OCI-LY1 (cell line): ENCODE data around the gene CDC14B.
"Not testable (repeated sequence)": the region's sequence is repeated elsewhere in the genome, so short reads cannot be mapped to it uniquely, and the experiment has no call there.

Experiments used
- H2AFZ ChIP-seq: fragments of 200-600 bp; sonication (generic), shearing (Covaris generic); 2 replicates; pipeline ENCODE4 v1.6.0; 2014; ENCODE audit warnings: antibody characterized with exemption, mild to moderate bottlenecking, low read length
- H3F3A ChIP-seq: fragments of 200-600 bp; sonication (generic), shearing (Covaris generic); 2 replicates; pipeline ENCODE4 v1.6.0; 2014; ENCODE audit warnings: mild to moderate bottlenecking, antibody characterized with exemption, low read length, moderate library complexity; ENCODE audit not compliant: insufficient read depth
- H3K27ac ChIP-seq: fragments of 200-600 bp; sonication (generic); 2 replicates; pipeline ENCODE4 v1.5.1; 2014; ENCODE audit warnings: low read length, mixed run types, mild to moderate bottlenecking, low read depth; ENCODE audit not compliant: poor library complexity, severe bottlenecking
- H3K27me3 ChIP-seq: fragments of 200-600 bp; sonication (generic); 2 replicates; pipeline ENCODE4 v1.6.0; 2014; ENCODE audit warnings: antibody characterized with exemption, mild to moderate bottlenecking, low read length, moderate library complexity; ENCODE audit not compliant: insufficient read depth
- H3K36me3 ChIP-seq: fragments of 200-600 bp; sonication (generic); 2 replicates; pipeline ENCODE4 v1.6.1; 2014; ENCODE audit warnings: mild to moderate bottlenecking, antibody characterized with exemption, low read length, moderate library complexity, mixed read lengths; ENCODE audit not compliant: insufficient read depth
- H3K4me1 ChIP-seq: fragments of 200-600 bp; sonication (generic); 2 replicates; pipeline ENCODE4 v1.5.1; 2014; ENCODE audit warnings: mild to moderate bottlenecking, low read length, moderate library complexity; ENCODE audit not compliant: insufficient read depth, severe bottlenecking
- H3K4me2 ChIP-seq: fragments of 200-600 bp; sonication (generic), shearing (Covaris generic); 2 replicates; pipeline ENCODE4 v1.6.1; 2014; ENCODE audit warnings: low read length
- H3K4me3 ChIP-seq: fragments of 200-600 bp; sonication (generic); 2 replicates; pipeline ENCODE4 v1.5.1; 2014; ENCODE audit warnings: low read length, low read depth, mild to moderate bottlenecking, mixed read lengths; ENCODE audit not compliant: poor library complexity, severe bottlenecking
- H3K79me2 ChIP-seq: fragments of 200-600 bp; shearing (Covaris generic); 2 replicates; pipeline ENCODE4 v1.6.1; 2016; ENCODE audit warnings: mixed run types, low read length, mixed read lengths; ENCODE audit not compliant: insufficient read depth
- H3K9ac ChIP-seq: fragments of 200-600 bp; sonication (generic), shearing (Covaris generic); 2 replicates; pipeline ENCODE4 v1.6.1; 2014; ENCODE audit warnings: mild to moderate bottlenecking, low read length, mixed read lengths
- H3K9me2 ChIP-seq: fragments of 200-600 bp; sonication (generic), shearing (Covaris generic); 2 replicates; pipeline ENCODE4 v1.6.1; 2014; ENCODE audit warnings: low read depth, mild to moderate bottlenecking, low read length, mixed read lengths
- H3K9me3 ChIP-seq: fragments of 200-600 bp; shearing (Covaris generic); 2 replicates; pipeline ENCODE4 v1.6.1; 2014; ENCODE audit warnings: low read length, mixed read lengths
- H4K20me1 ChIP-seq: fragments of 200-600 bp; sonication (generic), shearing (Covaris generic); 2 replicates; pipeline ENCODE4 v1.6.0; 2016; ENCODE audit warnings: mild to moderate bottlenecking, low read length; ENCODE audit not compliant: insufficient read depth
- EZH2 ChIP-seq: fragments of 200-600 bp; sonication (generic), shearing (Covaris generic); IDR thresholded peaks from 2 replicates; pipeline ENCODE4 v1.8.0; 2017; ENCODE audit warnings: borderline replicate concordance, mixed run types, mild to moderate bottlenecking, antibody characterized with exemption, low read length, moderate library complexity, mixed read lengths
- TF ChIP-seq, protein P1 (sequence below): fragments of 200-600 bp; sonication (generic), shearing (Covaris generic); IDR thresholded peaks from 2 replicates; pipeline ENCODE4 v1.5.1; 2017; ENCODE audit warnings: mild to moderate bottlenecking, antibody characterized with exemption, low read length, moderate library complexity, mixed read lengths

The CDC14B gene

GRCh38 chr9:96636368-96636767, 16.7 kb upstream of the CDC14B start:
- Histone ChIP-seq H3K79me2 (no peaks in the 10 kb centered on the region), H2AFZ (no peak overlapping the region), H4K20me1 (no peaks in the 10 kb centered on the region), H3K4me1 (no peaks in the 10 kb centered on the region), H3K36me3 (no peaks in the 10 kb centered on the region), H3K4me2 (no peak overlapping the region), H3K9ac (no peak overlapping the region), H3K9me3 (no peaks in the 10 kb centered on the region), H3F3A (no peaks in the 10 kb centered on the region), H3K9me2 (no peaks in the 10 kb centered on the region), H3K27me3 (no peaks in the 10 kb centered on the region), H3K4me3 (no peak overlapping the region), H3K27ac (no peak overlapping the region)
- no peak for TF ChIP-seq EZH2
- TF ChIP-seq, protein P1, sequence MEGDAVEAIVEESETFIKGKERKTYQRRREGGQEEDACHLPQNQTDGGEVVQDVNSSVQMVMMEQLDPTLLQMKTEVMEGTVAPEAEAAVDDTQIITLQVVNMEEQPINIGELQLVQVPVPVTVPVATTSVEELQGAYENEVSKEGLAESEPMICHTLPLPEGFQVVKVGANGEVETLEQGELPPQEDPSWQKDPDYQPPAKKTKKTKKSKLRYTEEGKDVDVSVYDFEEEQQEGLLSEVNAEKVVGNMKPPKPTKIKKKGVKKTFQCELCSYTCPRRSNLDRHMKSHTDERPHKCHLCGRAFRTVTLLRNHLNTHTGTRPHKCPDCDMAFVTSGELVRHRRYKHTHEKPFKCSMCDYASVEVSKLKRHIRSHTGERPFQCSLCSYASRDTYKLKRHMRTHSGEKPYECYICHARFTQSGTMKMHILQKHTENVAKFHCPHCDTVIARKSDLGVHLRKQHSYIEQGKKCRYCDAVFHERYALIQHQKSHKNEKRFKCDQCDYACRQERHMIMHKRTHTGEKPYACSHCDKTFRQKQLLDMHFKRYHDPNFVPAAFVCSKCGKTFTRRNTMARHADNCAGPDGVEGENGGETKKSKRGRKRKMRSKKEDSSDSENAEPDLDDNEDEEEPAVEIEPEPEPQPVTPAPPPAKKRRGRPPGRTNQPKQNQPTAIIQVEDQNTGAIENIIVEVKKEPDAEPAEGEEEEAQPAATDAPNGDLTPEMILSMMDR: no peak

DNA sequence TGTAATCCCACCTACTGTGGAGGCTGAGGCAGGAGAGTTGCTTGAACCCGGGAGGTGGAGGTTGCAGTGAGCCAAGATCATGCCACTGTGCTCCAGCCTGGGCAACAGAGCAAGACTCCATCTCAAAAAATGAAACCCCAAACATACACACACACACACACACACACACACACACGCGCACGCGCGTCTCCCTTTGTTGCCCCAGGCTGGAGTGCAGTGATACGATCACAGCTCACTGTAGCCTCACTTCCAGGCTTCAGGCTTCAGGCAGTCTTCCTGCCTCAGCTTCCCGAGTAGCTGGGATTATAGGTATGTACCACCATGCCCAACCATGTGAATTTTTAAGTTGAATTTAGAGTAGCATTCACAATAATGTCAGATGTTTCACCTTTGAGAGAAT, 13.9 kb upstream of the CDC14B start:
- not testable (repeated sequence) for H3K27me3 ChIP-seq, H3K4me1 ChIP-seq

GRCh38 chr9:96626912-96627311, 7.3 kb upstream of the CDC14B start:
- no peaks in the 10 kb centered on the region for H3F3A ChIP-seq
- no peaks in the 10 kb centered on the region for H3K4me1 ChIP-seq
- H3K4me3 ChIP-seq: no peak overlapping the region
- no peaks in the 10 kb centered on the region for H3K27me3 ChIP-seq
- no peaks in the 10 kb centered on the region for H3K36me3 ChIP-seq
- no peak overlapping the region for H3K27ac ChIP-seq
- H3K9me2 ChIP-seq: no peaks in the 10 kb centered on the region
- H4K20me1 ChIP-seq: no peaks in the 10 kb centered on the region
- H3K9ac ChIP-seq: no peak overlapping the region
- no peak overlapping the region for H3K4me2 ChIP-seq
- H2AFZ ChIP-seq: no peak overlapping the region
- no peaks in the 10 kb centered on the region for H3K79me2 ChIP-seq
- H3K9me3 ChIP-seq: no peaks in the 10 kb centered on the region
- TF ChIP-seq, protein P1: no peak
- TF ChIP-seq EZH2: no peak

More for the DNA sequence above, 13.9 kb upstream of the CDC14B start:
- H4K20me1 ChIP-seq, H3K27ac ChIP-seq, H3K36me3 ChIP-seq, H3K4me2 ChIP-seq, H3K9me3 ChIP-seq, H3K9ac ChIP-seq, H3K9me2 ChIP-seq, H2AFZ ChIP-seq, H3K4me3 ChIP-seq, H3F3A ChIP-seq, H3K79me2 ChIP-seq: not testable (repeated sequence)

GRCh38 chr9:96621618-96622017, 2.0 kb upstream of the CDC14B start:
- H3K9me3 ChIP-seq: no peaks in the 10 kb centered on the region
- H2AFZ ChIP-seq: no peak overlapping the region
- H3K4me2 ChIP-seq: no peak overlapping the region

More at GRCh38 chr9:96621618-96622017, 2.0 kb upstream of the CDC14B start:
- Histone ChIP-seq H3K9me2 (no peaks in the 10 kb centered on the region), H4K20me1 (no peaks in the 10 kb centered on the region), H3K36me3 (no peaks in the 10 kb centered on the region), H3K27ac (no peak overlapping the region), H3K4me3 (no peak overlapping the region), H3F3A (no peaks in the 10 kb centered on the region), H3K4me1 (no peaks in the 10 kb centered on the region), H3K79me2 (no peaks in the 10 kb centered on the region), H3K27me3 (no peaks in the 10 kb centered on the region), H3K9ac (no peak overlapping the region)
- TF ChIP-seq, protein P1: no peak
- no peak for TF ChIP-seq EZH2
